ENCODE measurements around the gene RBPMS2. TPM values are rescaled to one million over a fixed set of nuclear protein-coding genes. Genes with fewer than 3 reads are reported as not detected.

Gene RBPMS2
- polyA plus RNA-seq, 2 of the 4 experiments (the other 2 are of a cell fraction): 3.0 to 8.7 TPM

DNA sequence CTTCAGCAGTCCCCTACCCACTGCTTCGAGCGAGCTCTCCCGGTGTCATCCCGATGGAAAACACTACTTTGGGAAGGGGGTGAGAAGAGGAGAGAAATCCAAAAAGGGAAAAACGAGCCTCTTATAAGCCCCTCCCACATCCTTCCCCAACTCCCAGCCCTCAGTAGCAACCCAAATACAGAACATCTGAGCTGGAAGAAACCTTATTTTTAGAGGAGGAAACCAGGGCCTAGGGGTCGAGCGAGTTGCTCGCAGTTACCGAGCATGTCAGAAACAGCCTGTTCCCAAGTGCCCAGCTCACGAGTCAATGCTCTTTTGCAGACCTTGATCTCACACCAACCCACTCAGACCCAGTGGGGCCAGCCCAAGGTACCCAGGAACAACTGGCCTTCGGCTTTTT lies 14.2 kb downstream of the RBPMS2 start:
- no peak overlapping the region for H3K4me3 ChIP-seq
- no peak for TF ChIP-seq HOXB5 (CRISPR knock-in tag; IDR thresholded peaks at IDR 0.05)
- FAIRE-seq (no peak), ATAC-seq (no peak), DNase-seq (ENCODE audit: low read depth in 1 of 2, low spot score in 1 of 2) (no peak)
- H3K4me2 ChIP-seq: no peak overlapping the region
- ChIA-PET CTCF (interaction anchor here (1.1 to 3.2 kb wide), 5 partner anchors 18 to 78 kb away, joined by 3 to 20 read pairs (median 9); no protein-coding TSS in a partner anchor), POLR2A (no interaction called here)
- 83% methylated on average over 11 of the region's 11 CpGs for WGBS (ENCODE audit: missing lambda C conversion rate)
- no peaks in the 10 kb centered on the region for H3K4me1 ChIP-seq
- H3K27ac ChIP-seq: no peak overlapping the region
- no peaks in the 10 kb centered on the region for H3K9me3 ChIP-seq

DNA sequence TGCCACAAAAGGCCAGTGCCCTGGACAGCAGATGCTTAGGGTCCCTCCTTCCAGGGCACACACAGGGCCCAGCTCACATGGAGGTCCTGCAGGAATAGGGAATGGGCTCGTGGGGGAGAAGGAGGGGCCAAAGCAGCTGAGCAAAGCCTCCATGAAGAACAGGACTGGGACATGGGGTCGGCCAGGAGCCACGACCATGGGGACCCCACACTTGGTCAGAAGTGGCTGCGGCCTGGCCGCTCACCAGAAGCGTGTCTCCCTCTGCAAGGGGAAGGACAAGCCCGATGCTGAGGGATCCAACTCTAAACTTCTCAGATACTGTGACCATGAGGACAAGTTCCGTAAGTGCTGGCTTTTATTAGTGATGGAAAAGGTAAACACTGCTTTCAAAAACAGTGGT lies 15.3 kb downstream of the RBPMS2 start:
- no peak overlapping the region for H3K4me2 ChIP-seq
- H3K9me3 ChIP-seq: no peaks in the 10 kb centered on the region
- H3K4me3 ChIP-seq: no peak overlapping the region
- H3K27ac ChIP-seq: no peak overlapping the region
- H3K4me1 ChIP-seq: no peaks in the 10 kb centered on the region
- ChIA-PET CTCF (interaction anchor here (1.4 to 3.2 kb wide), 4 partner anchors 29 to 50 kb away, joined by 4 to 20 read pairs (median 10); no protein-coding TSS in a partner anchor), POLR2A (interaction anchor here (0.6 kb wide), 1 partner anchor 48 kb away, joined by 11 read pairs; no protein-coding TSS in a partner anchor)
- FAIRE-seq: no peak
- no peak for DNase-seq (ENCODE audit: low read depth in 1 of 2, low spot score in 1 of 2)
- no peak for TF ChIP-seq TFCP2L1 (CRISPR knock-in tag; IDR thresholded peaks at IDR 0.05)
- no peak for TF ChIP-seq EHMT2 (IDR thresholded peaks at IDR 0.05; ENCODE audit: low read depth)
- TF ChIP-seq HEYL (CRISPR knock-in tag; IDR thresholded peaks at IDR 0.05): no peak
- TF ChIP-seq, protein P1, sequence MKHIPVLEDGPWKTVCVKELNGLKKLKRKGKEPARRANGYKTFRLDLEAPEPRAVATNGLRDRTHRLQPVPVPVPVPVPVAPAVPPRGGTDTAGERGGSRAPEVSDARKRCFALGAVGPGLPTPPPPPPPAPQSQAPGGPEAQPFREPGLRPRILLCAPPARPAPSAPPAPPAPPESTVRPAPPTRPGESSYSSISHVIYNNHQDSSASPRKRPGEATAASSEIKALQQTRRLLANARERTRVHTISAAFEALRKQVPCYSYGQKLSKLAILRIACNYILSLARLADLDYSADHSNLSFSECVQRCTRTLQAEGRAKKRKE (CRISPR knock-in tag; IDR thresholded peaks at IDR 0.05; ENCODE audit: low read depth): no peak
- no peak for TF ChIP-seq CHD4 (IDR thresholded peaks at IDR 0.05; ENCODE audit: borderline replicate concordance)
- TF ChIP-seq POLR2A (IDR thresholded peaks at IDR 0.05; ENCODE audit: low read length): no peak
- ATAC-seq: no peak
- WGBS (ENCODE audit: missing lambda C conversion rate): 84% methylated on average over 8 of the region's 8 CpGs

DNA sequence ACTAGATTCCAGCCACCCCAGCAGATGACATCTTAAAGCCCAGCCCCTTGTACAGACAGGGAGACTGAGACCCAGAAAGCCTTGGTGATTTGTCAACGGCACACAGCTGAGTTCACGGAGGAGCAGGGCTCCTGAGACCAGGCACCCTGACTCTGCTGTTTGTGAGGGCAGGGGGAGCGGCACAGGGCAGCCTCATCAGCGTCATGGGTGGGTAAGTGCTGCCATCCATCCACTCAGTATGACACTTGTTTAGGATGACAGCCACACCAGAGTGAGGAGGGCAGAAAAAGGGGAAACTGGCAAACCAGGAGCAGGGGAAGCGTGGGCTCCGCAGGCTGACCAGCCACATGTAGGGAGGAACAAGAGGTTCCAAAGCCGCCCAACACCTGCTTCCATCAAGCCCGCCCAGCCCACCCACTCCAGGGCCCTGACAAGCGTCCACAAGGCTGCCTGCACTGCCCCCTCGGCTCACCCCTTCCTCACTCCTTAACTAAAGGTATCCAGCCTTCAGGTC lies 19.9 kb downstream of the RBPMS2 start:
- no peaks in the 10 kb centered on the region for H3K4me1 ChIP-seq
- ChIA-PET CTCF (interaction anchor here (1.0 to 1.6 kb wide), 4 partner anchors 8 to 54 kb away, joined by 3 to 7 read pairs (median 6); no protein-coding TSS in a partner anchor), POLR2A (no interaction called here)
- WGBS (ENCODE audit: missing lambda C conversion rate): 92% methylated on average over 9 of the region's 10 CpGs
- no peak for DNase-seq (ENCODE audit: low read depth in 1 of 2, low spot score in 1 of 2)
- no peak overlapping the region for H3K27ac ChIP-seq
- H3K9me3 ChIP-seq: no peaks in the 10 kb centered on the region
- no peak overlapping the region for H3K4me3 ChIP-seq
- ATAC-seq: no peak; a peak in 1 of 6 replicates
- FAIRE-seq: no peak
- TF ChIP-seq GATA3 (IDR thresholded peaks at IDR 0.05; ENCODE audit: borderline replicate concordance): no peak
- no peak for TF ChIP-seq CEBPB (IDR thresholded peaks at IDR 0.05)
- TF ChIP-seq MAZ (IDR thresholded peaks at IDR 0.05; ENCODE audit: borderline replicate concordance, low read depth, low read length): no peak
- TF ChIP-seq, protein P2, sequence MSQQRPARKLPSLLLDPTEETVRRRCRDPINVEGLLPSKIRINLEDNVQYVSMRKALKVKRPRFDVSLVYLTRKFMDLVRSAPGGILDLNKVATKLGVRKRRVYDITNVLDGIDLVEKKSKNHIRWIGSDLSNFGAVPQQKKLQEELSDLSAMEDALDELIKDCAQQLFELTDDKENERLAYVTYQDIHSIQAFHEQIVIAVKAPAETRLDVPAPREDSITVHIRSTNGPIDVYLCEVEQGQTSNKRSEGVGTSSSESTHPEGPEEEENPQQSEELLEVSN (IDR thresholded peaks at IDR 0.05; ENCODE audit: borderline replicate concordance, low read depth): no peak
- TF ChIP-seq EHMT2 (IDR thresholded peaks at IDR 0.05; ENCODE audit: low read depth): no peak
- TF ChIP-seq, protein P3, sequence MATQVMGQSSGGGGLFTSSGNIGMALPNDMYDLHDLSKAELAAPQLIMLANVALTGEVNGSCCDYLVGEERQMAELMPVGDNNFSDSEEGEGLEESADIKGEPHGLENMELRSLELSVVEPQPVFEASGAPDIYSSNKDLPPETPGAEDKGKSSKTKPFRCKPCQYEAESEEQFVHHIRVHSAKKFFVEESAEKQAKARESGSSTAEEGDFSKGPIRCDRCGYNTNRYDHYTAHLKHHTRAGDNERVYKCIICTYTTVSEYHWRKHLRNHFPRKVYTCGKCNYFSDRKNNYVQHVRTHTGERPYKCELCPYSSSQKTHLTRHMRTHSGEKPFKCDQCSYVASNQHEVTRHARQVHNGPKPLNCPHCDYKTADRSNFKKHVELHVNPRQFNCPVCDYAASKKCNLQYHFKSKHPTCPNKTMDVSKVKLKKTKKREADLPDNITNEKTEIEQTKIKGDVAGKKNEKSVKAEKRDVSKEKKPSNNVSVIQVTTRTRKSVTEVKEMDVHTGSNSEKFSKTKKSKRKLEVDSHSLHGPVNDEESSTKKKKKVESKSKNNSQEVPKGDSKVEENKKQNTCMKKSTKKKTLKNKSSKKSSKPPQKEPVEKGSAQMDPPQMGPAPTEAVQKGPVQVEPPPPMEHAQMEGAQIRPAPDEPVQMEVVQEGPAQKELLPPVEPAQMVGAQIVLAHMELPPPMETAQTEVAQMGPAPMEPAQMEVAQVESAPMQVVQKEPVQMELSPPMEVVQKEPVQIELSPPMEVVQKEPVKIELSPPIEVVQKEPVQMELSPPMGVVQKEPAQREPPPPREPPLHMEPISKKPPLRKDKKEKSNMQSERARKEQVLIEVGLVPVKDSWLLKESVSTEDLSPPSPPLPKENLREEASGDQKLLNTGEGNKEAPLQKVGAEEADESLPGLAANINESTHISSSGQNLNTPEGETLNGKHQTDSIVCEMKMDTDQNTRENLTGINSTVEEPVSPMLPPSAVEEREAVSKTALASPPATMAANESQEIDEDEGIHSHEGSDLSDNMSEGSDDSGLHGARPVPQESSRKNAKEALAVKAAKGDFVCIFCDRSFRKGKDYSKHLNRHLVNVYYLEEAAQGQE (IDR thresholded peaks at IDR 0.05): no peak
- TF ChIP-seq CHD4 (IDR thresholded peaks at IDR 0.05; ENCODE audit: borderline replicate concordance): no peak
- TF ChIP-seq TP53 (CRISPR knock-in tag; IDR thresholded peaks at IDR 0.05): no peak
- no peak for TF ChIP-seq KDM5A (IDR thresholded peaks at IDR 0.05)
- no peak overlapping the region for H3K4me2 ChIP-seq
